ENCODE results near the gene BOLA3. TPM values are rescaled to one million over a fixed set of nuclear protein-coding genes. Genes with fewer than 3 reads are reported as not detected.

BOLA3 gene
- total and polyA plus RNA-seq, 2 of the 4 experiments (the other 2 are of a cell fraction): 13.3 to 39.5 TPM

GRCh38 chr2:74111380-74111779, 36.3 kb downstream of the BOLA3 start:
- no TSS peak for BruUV-seq (replicated peaks)
- no peaks in the 10 kb centered on the region for H3K36me3 ChIP-seq (ENCODE audit: control insufficient read depth, insufficient read depth, low read length)
- no peak overlapping the region for H2AFZ ChIP-seq (replicated peaks; ENCODE audit: low read length, poor library complexity)
- no peak overlapping the region for H2AK5ac ChIP-seq (ENCODE audit: low read depth, low read length)
- H2BK15ac ChIP-seq (ENCODE audit: low read depth, low read length): no peak overlapping the region
- H3K14ac ChIP-seq (replicated peaks; ENCODE audit: low read depth, low read length): no peak overlapping the region
- H2BK5ac ChIP-seq (ENCODE audit: low read depth, low read length, poor library complexity, severe bottlenecking): no peak overlapping the region
- H2BK20ac ChIP-seq (ENCODE audit: low read depth, low read length): no peak overlapping the region
- no peaks in the 10 kb centered on the region for H3K79me1 ChIP-seq (ENCODE audit: low read depth in 1 of 2, low read length in 2 of 2)
- no peak overlapping the region for H3K4me3 ChIP-seq (ENCODE audit: insufficient read depth, low read depth, low read length)
- no peak overlapping the region for H3K23ac ChIP-seq (ENCODE audit: low read depth, low read length)
- dilution Hi-C loops (cut with HindIII; ENCODE audit: low sequenced_read_pairs, unreplicated experiment) (loop anchor here (25.0 kb wide), 1 partner anchor 274 kb away; the partner anchor contains the start of gene STAMBP), intact Hi-C loops (cut with micrococcal nuclease) (no loop called here), in situ Hi-C loops (cut with MboI; ENCODE audit: low sequenced_read_pairs) (no loop called here)
- no peak overlapping the region for H3K27ac ChIP-seq (ENCODE audit: insufficient read depth, low read length)
- no peak overlapping the region for H3K56ac ChIP-seq (ENCODE audit: extremely low read depth, insufficient read depth, low read length)
- DNase-seq (no peak), ATAC-seq (ENCODE audit: low read depth) (no peak)
- no peak overlapping the region for H2BK120ac ChIP-seq (ENCODE audit: low read depth, low read length)
- H4K20me1 ChIP-seq (ENCODE audit: insufficient read depth, low read length): no peaks in the 10 kb centered on the region
- no peak overlapping the region for H3K4ac ChIP-seq (ENCODE audit: low read depth, low read length)
- H4K8ac ChIP-seq (ENCODE audit: low read depth in 2 of 2, low read length in 2 of 2): no peak overlapping the region
- no peak overlapping the region for H3K18ac ChIP-seq (ENCODE audit: low read depth, low read length)
- no peak overlapping the region for H4K91ac ChIP-seq (ENCODE audit: insufficient read depth, low read depth, low read length)
- H3K4me1 ChIP-seq (ENCODE audit: control insufficient read depth, insufficient read depth, low read length): no peaks in the 10 kb centered on the region
- ChIA-PET CTCF (interaction anchor here (0.7 kb wide), 1 partner anchor 9 kb away, joined by 3 read pairs; no protein-coding TSS in a partner anchor), POLR2A (ENCODE audit: unreplicated experiment) (no interaction called here)
- H3K9me1 ChIP-seq (ENCODE audit: insufficient read depth, low read length): no peaks in the 10 kb centered on the region
- H3K9ac ChIP-seq (ENCODE audit: low read depth, low read length): no peak overlapping the region
- no peaks in the 10 kb centered on the region for H3K27me3 ChIP-seq (ENCODE audit: control insufficient read depth, insufficient read depth, low read length)
- no peak overlapping the region for H2AK9ac ChIP-seq (replicated peaks; ENCODE audit: low read depth, low read length, poor library complexity)
- no peak overlapping the region for H4K5ac ChIP-seq (ENCODE audit: low read depth, low read length)
- no peak overlapping the region for H3K4me2 ChIP-seq (ENCODE audit: low read depth, low read length)
- TF ChIP-seq RCOR1 (IDR thresholded peaks at IDR 0.05; ENCODE audit: insufficient replicate concordance, low read length) (no peak), SMC3 (IDR thresholded peaks at IDR 0.05; ENCODE audit: low read depth, low read length) (no peak), ELK1 (IDR thresholded peaks at IDR 0.05; ENCODE audit: borderline replicate concordance, low read depth, low read length) (no peak), MAZ (IDR thresholded peaks at IDR 0.05; ENCODE audit: borderline replicate concordance, low read depth, low read length) (no peak), FOS (IDR thresholded peaks at IDR 0.05; ENCODE audit: low read depth, low read length) (no peak), BHLHE40 (IDR thresholded peaks at IDR 0.05; ENCODE audit: low read depth, low read length) (no peak), NFE2L2 (IDR thresholded peaks at IDR 0.05; ENCODE audit: low read depth, low read length) (no peak), CEBPB (IDR thresholded peaks at IDR 0.05; ENCODE audit: low read depth, low read length) (no peak), MAFK (IDR thresholded peaks at IDR 0.05; ENCODE audit: low read depth, low read length) (no peak), RFX5 (IDR thresholded peaks at IDR 0.05; ENCODE audit: low read depth, low read length) (no peak), POLR2A (IDR thresholded peaks at IDR 0.05; ENCODE audit: low read depth, low read length) (no peak)
- no peaks in the 10 kb centered on the region for H3K9me3 ChIP-seq (ENCODE audit: control insufficient read depth, insufficient read depth, low read length)
